ENCODE data around the gene NLRP6.
A peak's percentile ranks its signal among the peaks of the same experiment; 100 is the strongest.
"Not testable (repeated sequence)": the region's sequence is repeated elsewhere in the genome, so short reads cannot be mapped to it uniquely, and the experiment has no call there.

The NLRP6 gene

GRCh38 chr11:278001-278951, at the start of gene NLRP6:
Gene NLRP6 (plus strand): TSS chr11:278407. CDS start chr11:278570, 163 bp downstream.
- no peak for DNase-seq (ENCODE audit: low read depth in 3 of 3, low spot score in 1 of 3)

GRCh38 chr11:230431-230830, 47.8 kb upstream of the NLRP6 start:
- DNase-seq (ENCODE audit: low read depth in 3 of 3, low spot score in 1 of 3): no peak

- no peak for DNase-seq (ENCODE audit: low read depth in 3 of 3, low spot score in 1 of 3)
Observed at GRCh38 chr11:232783-233565, 45.2 kb upstream of the NLRP6 start.

DNA sequence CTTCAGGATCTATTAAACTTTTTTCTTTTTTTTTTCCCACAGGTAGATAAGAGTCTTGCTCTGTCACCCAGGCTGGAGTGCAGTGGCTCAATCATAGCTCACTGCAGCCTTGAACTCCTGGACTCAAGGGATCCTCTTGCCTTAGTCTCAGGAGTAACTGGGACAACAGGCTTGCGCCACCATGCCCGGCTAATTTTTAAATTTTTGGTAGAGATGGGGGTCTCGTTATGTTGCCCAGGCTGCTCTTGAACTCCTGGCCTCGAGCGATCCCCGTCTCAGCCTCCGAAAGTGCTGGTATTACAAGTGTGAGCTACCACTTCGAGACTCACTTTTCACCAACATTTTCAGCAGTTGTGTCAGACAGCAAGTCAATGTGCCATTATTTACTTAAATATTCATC, 43.0 kb upstream of the NLRP6 start:
- DNase-seq (ENCODE audit: low read depth in 3 of 3, low spot score in 1 of 3): no peak

DNA sequence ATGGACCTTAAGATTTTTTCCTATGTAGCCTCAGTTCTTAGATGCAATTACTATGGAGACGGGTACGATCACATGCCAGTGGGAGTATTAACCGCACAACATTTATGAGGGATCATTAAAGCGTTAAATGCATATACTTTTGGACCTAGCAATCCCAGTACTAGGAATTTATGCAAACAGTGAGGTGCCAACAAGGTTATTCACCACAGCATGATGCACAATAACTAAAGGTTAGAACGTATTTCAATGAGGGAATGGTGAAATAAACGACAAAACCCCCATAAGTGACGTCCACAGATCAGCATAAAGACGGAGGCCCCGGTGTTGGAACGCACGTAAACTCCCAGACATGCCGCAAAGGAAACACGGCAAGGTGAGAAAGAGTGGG, 42.6 kb upstream of the NLRP6 start:
- DNase-seq (ENCODE audit: low read depth in 3 of 3, low spot score in 1 of 3): no peak

DNA sequence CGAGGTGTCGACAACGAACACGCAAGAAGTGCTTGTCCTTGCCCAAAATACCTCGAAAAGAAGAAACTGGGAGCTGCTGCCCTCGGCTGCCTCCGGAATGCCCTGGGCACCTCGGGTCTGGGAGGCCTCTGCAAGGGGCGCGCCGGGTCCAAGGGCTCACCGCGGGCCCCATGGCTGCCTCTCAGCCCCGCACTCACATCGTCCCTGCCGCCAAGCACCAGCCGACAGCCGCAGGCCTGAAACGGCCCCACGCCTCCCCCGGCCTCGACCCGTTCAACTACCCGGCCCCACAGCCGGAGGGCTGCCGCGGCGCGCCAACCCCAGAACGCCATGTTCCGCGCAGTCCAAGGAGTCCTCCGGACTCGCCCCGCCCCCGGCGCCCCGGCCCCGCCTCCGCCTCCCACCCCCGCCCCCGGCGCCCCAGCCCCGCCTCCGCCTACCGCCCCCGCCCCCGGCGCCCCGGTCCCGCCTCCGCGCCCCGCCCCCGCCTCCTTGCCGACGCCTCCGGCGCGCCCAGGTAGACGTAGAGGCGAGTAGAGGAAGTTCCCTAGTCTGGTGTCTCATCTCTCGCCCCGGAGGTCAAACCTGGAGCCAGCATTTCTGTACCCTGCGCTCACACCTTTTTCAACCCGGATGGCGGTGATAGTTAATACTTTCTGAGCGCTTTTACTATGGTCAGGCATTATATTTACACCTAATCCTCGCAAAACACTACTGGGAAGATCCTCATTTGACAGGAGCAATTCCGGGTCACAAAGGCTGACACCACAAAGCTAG, 42.0 kb upstream of the NLRP6 start, which contains the start of gene SIRT3:
Gene SIRT3, minus strand, starts transcription at position 346 of the 777 bp plus-strand sequence. Its CDS starts 14 bp downstream, at position 332.
- DNase-seq (ENCODE audit: low read depth in 3 of 3, low spot score in 1 of 3): peak; percentile 62 to 78 (median 69)

DNA sequence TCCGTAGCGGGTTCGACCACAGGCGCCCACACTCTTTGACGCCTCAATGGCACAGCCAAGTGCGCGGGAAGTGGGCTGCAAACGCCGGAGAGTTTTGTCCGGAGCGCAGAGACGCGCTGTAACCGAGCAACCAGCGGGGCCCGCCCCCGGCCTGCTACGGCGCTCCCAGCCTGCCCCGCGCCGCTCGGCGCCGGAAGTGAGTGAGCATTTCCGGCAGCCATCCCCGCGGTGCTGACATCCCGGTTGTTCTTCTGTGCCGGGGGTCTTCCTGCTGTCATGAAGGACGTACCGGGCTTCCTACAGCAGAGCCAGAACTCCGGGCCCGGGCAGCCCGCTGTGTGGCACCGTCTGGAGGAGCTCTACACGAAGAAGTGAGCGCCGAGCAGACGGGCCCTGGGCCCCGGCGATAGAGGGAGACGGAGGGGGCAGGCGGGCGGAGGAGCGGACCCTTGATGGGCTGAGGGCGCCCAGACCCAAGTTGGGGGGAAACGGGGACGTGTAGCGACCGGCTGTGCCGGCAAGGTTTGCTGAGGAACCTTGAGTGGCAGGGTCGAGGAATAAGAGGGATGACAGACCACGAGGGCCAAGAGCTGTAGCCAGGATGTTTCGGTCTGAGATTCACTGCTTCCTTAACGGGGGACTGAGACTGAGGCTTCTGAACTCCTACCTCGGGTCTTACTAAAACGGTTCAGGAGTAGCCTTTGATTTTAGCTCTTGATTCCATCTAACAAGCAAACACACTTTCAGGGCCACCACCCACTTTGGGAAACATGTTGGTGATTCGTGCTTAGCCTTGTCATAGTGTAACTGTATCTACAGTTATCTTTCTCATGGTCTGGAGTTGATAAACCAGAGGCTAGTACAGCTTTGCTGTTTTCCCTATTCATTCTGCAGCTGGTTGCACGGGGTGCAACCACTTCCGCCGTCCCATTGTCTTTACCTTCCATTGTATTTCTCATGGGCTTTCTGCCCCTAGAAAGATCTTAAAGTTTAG, 41.1 kb upstream of the NLRP6 start, which contains the start of gene PSMD13:
Gene PSMD13, plus strand, starts transcription at position 203 of the 994 bp plus-strand sequence. Its CDS starts 74 bp downstream, at position 277.
- peak; percentile 65 to 81 (median 71) for DNase-seq (ENCODE audit: low read depth in 3 of 3, low spot score in 1 of 3)

GRCh38 chr11:238346-238745, 39.9 kb upstream of the NLRP6 start:
- not testable (repeated sequence) for DNase-seq (ENCODE audit: low read depth in 3 of 3, low spot score in 1 of 3)

DNA sequence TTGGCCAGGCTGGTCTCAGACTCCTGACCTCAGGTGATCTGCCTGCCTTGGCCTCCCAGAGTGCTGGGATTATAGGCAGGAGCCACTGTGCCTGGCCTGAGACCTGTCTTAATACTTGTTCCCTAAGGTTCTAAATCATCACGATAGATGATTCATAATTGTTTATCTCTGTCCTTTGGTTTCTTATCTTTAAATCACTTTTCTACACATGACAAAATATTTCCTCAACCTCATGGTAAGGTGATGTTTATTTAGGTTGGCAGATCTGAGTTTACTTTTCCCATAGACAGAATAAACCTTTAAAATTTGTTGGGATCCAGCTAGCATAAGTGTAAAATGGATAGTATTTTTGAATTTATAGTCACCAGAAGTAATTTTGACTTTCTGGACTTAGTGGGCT, 37.9 kb upstream of the NLRP6 start:
- no peak for DNase-seq (ENCODE audit: low read depth in 3 of 3, low spot score in 1 of 3)

DNA sequence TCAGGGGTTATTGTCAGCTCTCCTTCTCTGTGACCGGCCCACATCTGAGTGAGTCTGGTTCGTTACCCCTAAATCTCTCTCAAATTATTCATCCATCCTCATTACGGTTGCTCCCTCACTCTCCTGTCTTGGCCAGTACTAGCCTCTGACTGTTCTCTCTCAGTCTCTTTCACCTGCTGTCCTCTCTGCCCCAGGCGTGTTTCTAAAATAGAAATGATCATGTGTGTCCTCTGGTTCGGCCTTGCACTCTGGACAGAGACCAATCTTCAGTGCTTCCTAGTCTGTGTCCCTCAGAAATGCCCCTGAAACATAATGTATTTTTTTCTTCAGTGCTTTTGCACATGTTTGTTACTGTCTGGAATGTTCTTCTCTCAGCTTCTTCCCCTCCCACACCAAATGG, 36.6 kb upstream of the NLRP6 start:
- no peak for DNase-seq (ENCODE audit: low read depth in 3 of 3, low spot score in 1 of 3)

DNA sequence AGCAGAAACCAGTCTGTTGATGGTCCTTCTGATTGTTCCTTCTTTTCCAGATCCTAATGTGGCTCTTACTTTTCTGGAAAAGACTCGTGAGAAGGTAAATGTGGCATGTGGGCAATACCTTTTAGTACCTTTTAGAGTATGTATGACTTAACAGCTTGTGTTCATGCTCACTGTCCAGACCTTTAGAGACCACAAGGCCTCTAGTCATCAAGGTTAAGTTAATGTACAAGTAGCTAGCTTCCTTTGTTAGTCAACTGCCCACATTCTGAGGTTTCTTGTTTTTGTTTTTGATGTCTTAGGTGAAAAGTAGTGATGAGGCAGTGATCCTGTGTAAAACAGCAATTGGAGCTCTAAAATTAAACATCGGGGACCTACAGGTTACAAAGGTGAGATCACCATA, 33.8 kb upstream of the NLRP6 start:
- DNase-seq (ENCODE audit: low read depth in 3 of 3, low spot score in 1 of 3): no peak

DNA sequence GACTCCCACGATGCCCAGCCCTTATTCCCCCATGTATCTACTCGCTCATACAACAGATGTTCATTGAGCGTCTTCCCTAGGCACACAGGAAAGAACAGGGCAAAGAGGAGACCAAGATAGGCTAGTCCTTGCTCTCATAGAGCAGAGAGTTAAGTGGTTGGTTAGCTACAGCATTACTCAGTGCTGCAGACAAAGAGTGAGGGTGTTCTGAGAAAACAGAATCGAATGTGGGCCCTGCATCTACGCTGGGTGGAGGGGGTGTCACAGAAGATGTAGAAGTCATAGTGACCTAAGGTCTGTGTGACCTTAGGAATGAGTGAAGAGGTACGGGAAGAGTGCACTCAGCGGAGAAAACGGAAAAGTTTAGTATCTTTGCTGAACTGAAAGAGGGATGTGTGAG, 29.1 kb upstream of the NLRP6 start:
- no peak for DNase-seq (ENCODE audit: low read depth in 3 of 3, low spot score in 1 of 3)

- DNase-seq (ENCODE audit: low read depth in 3 of 3, low spot score in 1 of 3): no peak
Observed at GRCh38 chr11:250274-250673, 27.9 kb upstream of the NLRP6 start.

- DNase-seq (ENCODE audit: low read depth in 3 of 3, low spot score in 1 of 3): peak; percentile 55 to 70 (median 67)
Observed at GRCh38 chr11:250740-251299, 27.4 kb upstream of the NLRP6 start.

DNA sequence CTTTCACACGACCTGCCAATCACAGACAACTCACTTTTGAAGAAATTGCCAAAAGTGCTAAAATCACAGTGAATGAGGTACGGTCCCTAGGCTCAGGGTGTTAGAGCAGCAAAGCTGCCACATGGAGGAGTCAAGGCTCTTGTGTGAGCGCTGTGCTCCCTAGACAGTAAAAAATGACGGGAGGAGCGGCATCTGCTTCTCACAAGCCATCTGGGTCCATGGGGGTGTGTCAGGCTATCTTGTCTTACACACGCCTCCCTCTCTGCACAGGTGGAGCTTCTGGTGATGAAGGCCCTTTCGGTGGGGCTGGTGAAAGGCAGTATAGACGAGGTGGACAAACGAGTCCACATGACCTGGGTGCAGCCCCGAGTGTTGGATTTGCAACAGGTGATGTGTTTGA, 26.7 kb upstream of the NLRP6 start:
- no peak for DNase-seq (ENCODE audit: low read depth in 3 of 3, low spot score in 1 of 3)

- no peak for DNase-seq (ENCODE audit: low read depth in 3 of 3, low spot score in 1 of 3)
Observed at GRCh38 chr11:252666-253065, 25.5 kb upstream of the NLRP6 start.

DNA sequence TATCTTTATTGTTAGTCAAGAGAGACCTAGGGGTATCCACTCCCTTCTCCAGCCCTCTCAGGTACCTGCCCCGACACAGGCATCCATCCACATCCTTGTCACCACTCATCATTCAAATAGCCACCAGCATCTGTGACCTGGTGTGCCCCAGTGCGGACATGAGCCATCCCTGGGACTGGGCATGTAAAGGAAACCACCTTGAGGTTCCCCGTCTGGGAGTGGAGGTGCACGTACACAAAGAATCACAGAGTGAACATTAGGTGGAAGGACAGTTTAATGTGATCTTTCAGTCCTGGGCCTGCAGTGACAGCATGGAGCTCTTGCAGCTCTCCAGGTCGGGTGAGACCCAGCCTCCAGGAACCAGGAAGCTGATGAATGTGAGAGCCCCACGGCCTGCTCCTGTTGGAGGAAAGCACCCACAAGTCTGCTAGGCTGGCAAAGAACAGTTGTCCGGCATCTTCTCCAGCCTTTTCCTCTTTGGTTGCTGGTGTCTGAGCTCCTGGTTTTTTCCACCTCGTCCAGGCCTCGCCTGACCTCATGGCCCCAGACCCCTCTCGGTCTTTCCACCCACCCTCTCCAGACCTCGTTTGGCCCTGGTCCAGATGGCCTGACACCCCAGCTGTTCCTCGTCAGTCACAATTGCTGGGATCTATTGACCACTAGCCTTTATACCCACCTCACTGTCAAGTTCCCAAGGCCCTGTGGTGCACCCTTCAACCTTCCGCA, 24.9 kb upstream of the NLRP6 start:
- no peak for DNase-seq (ENCODE audit: low read depth in 3 of 3, low spot score in 1 of 3)

DNA sequence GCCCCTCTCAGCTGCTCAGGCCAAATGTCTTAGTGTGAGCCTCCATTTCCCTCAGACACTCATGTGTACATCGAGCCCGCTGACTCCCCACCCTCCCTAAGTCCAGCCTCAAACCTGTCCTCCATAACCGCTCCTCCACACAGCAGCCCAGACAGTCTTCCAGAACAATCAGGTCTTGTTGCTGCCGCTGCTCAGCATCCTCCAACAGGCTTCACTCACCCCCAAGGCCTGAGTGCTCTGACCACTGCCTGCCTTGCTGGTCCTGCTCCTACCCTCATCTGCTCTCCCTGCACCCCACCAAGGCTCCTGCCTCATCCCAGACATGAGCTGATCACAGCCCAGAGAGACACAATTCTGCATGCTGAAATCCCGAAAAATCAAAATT, 24.3 kb upstream of the NLRP6 start:
- DNase-seq (ENCODE audit: low read depth in 3 of 3, low spot score in 1 of 3): no peak

- no peak for DNase-seq (ENCODE audit: low read depth in 3 of 3, low spot score in 1 of 3)
Observed at GRCh38 chr11:255176-255575, 23.0 kb upstream of the NLRP6 start.

All from stimulated activated CD4-positive, alpha-beta T cell treated with anti-CD3 and anti-CD28 coated beads, TNF-alpha, amount 100 ng/mL, for 1 hour (primary cell).